GM10248 (cell line): ENCODE measurements around the gene AATF.

Experiments
- CTCF ChIA-PET: fragments of 300-600 bp; sonication (Branson Sonifier 250); formaldehyde crosslinking; extraction: SDS; loops from one replicate; lab custom pipeline; 2021; ENCODE audit warnings: antibody characterized with exemption; lab: Yijun Ruan, JAX
- POLR2A ChIA-PET: fragments of 350-650 bp; sonication (Branson Sonifier 250); formaldehyde crosslinking; extraction: SDS; loops from one replicate; lab custom pipeline; 2020; ENCODE audit warnings: antibody characterized with exemption; lab: Yijun Ruan, JAX
- DNase-seq: peaks from one replicate; pipeline ENCODE4 v3.0.0; 2012; ENCODE audit errors: extremely low spot score
- TF ChIP-seq, protein P1 (sequence below): IDR thresholded peaks from 2 replicates; pipeline ENCODE4 v1.5.1; 2012; ENCODE audit warnings: mild to moderate bottlenecking, low read depth; ENCODE audit errors: extremely low read depth, missing control alignments, control extremely low read depth

The AATF gene

DNA sequence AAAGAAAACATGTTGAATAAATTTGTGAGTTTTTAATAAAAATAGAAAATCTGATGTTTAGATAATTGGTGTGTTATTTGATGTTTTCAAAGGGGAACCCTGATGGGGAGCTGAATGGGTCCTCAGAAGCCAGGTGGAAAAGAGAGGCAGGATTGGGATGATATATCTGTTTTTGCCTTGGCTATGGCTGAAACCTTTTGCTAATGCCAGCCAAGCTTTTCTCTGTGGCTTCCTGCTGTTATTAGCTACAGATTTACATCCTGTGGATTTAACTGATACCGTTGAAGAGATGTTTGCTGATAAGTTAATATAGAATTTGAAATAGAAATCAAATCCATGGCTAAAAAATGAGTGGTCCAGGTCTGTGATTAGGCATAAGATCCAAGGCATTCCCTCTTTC is 4.2 kb upstream of the AATF start:
- TF ChIP-seq, protein P1, sequence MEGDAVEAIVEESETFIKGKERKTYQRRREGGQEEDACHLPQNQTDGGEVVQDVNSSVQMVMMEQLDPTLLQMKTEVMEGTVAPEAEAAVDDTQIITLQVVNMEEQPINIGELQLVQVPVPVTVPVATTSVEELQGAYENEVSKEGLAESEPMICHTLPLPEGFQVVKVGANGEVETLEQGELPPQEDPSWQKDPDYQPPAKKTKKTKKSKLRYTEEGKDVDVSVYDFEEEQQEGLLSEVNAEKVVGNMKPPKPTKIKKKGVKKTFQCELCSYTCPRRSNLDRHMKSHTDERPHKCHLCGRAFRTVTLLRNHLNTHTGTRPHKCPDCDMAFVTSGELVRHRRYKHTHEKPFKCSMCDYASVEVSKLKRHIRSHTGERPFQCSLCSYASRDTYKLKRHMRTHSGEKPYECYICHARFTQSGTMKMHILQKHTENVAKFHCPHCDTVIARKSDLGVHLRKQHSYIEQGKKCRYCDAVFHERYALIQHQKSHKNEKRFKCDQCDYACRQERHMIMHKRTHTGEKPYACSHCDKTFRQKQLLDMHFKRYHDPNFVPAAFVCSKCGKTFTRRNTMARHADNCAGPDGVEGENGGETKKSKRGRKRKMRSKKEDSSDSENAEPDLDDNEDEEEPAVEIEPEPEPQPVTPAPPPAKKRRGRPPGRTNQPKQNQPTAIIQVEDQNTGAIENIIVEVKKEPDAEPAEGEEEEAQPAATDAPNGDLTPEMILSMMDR, result no peak
- no peak for DNase-seq
- ChIA-PET POLR2A (no interaction called here), CTCF (no interaction called here)

DNA sequence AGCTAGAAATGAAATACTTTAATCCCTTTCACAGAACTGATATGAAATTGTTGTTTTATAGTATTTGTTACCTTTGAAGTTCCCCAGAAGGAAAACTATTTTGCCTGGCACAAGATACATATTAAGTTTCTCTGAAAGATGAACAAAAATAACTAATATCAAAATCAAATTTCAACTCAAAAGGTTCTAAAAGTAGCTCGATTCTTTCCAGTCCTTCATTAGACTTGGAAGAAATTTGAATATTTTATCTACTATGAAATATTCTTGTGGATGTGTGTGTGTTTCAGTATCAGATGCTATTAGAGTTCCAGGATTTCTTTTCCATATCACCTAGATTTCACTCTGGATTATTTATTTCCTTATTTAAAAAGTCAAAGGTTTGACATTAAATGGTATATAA is 3.6 kb upstream of the AATF start:
- CTCF ChIA-PET, result interaction anchor here (1.7 kb wide), 1 partner anchor 11 kb away, joined by 6 read pairs; no protein-coding TSS in a partner anchor
- DNase-seq, result no peak
- TF ChIP-seq, protein P1, result no peak
- POLR2A ChIA-PET, result no interaction called here

DNA sequence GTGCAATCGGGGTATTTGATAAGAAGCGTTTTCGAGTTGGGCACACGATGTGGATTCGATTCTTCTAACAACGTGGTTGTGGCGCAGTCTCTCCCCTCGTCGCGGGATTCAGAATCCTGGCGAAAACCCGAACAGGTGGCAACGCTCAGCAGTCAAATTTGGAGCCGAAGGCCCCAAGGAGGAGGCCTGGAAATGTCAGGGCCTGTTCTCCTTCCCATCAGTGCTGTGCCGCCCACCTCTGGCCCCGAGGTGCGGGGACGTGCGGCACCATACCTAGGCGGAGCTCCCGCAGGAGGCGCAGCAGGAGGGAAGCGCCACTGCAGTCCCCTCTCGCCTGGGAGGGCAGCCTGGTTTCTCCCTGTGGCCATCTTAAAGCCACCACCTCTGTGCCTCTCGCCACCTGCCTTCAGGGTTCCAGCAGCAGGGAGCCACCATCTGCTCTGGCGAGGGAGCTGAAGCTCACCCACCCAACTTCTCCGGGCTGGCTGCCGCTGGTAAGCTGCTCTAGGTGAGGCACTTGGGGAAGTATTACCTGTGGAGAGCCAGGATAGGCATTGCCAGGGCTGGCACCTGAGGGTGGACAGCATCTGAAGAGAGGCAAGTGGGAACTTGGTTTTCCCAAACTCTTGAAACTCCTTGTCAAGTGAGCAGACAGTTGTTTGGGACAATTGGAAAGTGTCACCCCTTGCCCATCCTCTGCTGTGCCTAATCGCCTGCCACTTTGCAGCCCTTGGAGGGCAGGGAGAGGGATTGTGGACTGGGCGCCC is 2.6 kb upstream of the AATF start:
- DNase-seq, result no peak
- CTCF ChIA-PET, result interaction anchor here (1.7 kb wide), 1 partner anchor 12 kb away, joined by 6 read pairs; no protein-coding TSS in a partner anchor
- POLR2A ChIA-PET, result no interaction called here
- TF ChIP-seq, protein P1, result no peak

DNA sequence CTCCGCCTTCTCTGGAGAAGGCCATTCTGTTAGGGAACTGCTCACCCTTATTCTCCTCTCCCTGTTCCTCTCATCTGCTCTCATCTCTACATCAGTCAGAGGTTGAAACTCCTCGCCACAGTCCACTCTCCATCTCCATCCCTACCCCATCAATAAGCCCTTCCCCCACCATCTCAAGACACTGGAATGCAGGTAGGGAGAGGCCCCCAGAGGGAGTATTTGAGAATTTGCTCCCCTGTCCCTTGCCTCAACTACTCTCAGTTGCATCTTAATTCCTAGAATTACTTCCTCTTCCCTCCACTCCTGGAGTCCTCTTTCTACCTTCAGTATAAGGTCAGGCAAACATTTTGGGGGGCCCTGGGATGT is 2.0 kb upstream of the AATF start:
- CTCF ChIA-PET, result interaction anchor here (1.7 kb wide), 1 partner anchor 13 kb away, joined by 6 read pairs; no protein-coding TSS in a partner anchor
- no peak for DNase-seq
- POLR2A ChIA-PET, result no interaction called here

DNA sequence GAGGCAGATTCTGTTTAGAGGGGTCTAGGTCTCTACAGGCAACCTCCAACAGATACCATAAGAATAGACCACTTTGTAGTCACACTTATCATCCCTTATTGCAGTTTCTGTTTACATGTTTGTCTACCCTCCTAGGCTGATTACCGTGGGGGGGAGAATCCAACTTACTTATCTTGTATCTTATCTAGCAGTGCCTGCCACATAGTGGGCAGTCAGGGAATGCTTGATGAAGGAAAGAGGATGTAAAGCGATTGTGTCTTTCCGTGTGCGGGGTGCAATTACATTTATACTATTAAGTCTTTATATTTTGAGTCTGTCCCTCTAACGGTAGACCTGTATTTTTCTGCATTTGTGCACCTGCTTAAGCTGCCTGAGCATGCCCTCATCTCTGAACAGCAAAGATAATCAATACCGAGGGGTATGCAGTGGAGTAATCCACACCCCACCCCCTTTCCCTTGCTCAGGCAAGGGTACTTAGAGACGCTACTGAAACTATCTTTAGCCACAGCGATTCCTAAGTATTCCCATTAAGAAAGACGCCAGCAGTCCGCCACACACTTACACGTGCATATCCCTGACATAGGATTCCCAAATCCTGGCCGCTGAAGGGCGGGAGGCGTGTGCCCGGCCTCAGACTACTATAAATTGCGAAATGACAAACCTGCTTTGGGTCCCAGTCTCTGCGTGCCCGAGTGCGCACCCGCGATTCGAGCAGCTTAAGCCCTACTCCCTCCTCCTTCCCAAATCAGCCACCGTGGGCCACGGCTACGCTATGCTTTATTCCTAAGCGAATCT is 635 bp upstream of the AATF start:
- POLR2A ChIA-PET, result no interaction called here
- no peak for DNase-seq
- TF ChIP-seq, protein P1, result no peak
- CTCF ChIA-PET, result interaction anchor here (1.5 kb wide), 1 partner anchor 345 kb away, joined by 5 read pairs; no protein-coding TSS in a partner anchor

More for the DNA sequence above, 2.0 kb upstream of the AATF start:
- TF ChIP-seq, protein P1, result no peak

DNA sequence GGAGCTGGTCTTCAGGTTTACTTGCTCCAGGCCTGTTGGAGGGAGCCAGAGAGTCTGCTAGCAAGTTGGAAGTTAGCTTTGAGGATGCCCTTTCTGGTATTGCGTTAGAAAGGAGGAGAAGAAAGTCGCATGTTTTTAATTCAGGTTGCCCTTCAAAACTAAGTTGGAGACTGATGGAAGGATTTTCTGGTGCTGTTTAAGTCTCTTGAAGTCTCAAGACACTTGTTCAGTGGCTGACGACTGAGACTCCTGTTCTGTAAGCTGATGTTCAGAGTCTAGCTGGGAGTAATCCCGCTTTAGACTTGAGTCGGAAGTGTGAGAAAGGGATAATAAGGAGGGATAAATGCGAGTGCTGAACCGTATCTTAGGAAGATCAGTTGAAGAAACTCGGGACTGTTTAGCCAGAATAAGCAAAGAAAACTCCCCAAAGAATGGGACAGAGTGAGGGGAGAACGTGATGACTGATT is 740 bp downstream of the AATF start:
- POLR2A ChIA-PET, result interaction anchor here (0.6 kb wide), 1 partner anchor 396 kb away, joined by 5 read pairs; no protein-coding TSS in a partner anchor

More for the DNA sequence above, 740 bp downstream of the AATF start:
- no peak for DNase-seq
- TF ChIP-seq, protein P1, result no peak
- CTCF ChIA-PET, result interaction anchor here (0.9 to 1.5 kb wide), 4 partner anchors 12 to 346 kb away, joined by 3 to 5 read pairs (median 4); partner anchors contain the start of gene LHX1
